A204.1 (cell line): ENCODE data around the gene STAT3.
"Not testable (repeated sequence)": the region's sequence is repeated elsewhere in the genome, so short reads cannot be mapped to it uniquely, and the experiment has no call there.

Experiments used
- FAIRE-seq: peaks from 2 replicates; lab custom pipeline; 2012; peaks lifted over from hg19 to GRCh38; lab: Jason Lieb, UNC

Gene STAT3

GRCh38 chr17:42380935-42381334 is 7.3 kb downstream of the STAT3 start:
- no peak for FAIRE-seq

DNA sequence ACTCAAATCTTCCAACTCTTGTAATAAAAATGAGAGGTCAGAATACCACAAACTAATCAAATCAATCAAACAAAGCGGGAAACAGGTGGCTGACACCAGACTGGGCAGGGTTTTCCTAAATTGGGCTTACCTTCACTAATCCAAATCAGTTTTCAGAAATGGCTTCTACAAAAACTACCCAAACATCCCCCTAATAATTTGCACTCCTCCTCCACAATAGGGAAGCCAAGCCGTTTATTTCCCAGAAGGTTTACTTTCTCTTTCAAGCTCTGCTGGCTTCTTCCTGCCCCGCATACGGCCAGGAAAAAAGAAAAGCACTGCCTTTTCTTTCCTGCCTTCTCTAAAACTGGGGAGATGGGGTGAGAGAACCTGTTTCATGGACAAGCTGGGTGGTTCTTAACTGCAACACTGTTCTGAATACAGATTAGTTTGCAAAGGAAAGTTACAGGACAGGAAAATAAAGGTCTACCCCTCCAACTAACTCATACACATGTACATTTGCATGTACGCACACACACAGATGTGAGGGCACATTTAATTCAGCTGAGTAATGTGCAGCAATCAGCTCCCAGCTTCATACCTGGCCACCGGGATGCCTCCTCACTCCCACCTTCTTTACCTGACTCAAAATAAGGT is 9.2 kb downstream of the STAT3 start:
- peak; percentile 43 for FAIRE-seq

- FAIRE-seq, result no peak
Measured at GRCh38 chr17:42378359-42378958, 9.8 kb downstream of the STAT3 start.

DNA sequence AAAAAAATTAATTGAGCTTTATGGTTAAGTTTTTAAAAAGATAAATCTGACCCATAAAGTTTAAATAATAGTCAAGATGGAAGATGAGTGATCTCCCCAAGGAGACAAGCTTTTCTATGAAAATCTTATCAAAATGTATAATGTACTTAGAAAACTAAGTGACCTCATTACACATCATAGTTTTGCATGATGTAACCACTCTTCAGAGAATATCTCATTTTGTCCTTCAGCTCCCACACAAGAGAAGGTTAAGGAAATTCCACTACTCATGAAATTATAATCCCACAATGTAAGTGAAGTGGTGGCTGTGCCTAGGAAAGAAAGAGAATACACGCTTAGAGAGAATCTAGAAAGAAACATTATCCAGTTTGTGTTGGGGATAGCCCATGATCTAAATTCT is 14.3 kb downstream of the STAT3 start:
- FAIRE-seq, result no peak

GRCh38 chr17:42372142-42372541 is 16.1 kb downstream of the STAT3 start:
- FAIRE-seq, result no peak

GRCh38 chr17:42368797-42369561 is 19.3 kb downstream of the STAT3 start:
- FAIRE-seq, result not testable (repeated sequence)

DNA sequence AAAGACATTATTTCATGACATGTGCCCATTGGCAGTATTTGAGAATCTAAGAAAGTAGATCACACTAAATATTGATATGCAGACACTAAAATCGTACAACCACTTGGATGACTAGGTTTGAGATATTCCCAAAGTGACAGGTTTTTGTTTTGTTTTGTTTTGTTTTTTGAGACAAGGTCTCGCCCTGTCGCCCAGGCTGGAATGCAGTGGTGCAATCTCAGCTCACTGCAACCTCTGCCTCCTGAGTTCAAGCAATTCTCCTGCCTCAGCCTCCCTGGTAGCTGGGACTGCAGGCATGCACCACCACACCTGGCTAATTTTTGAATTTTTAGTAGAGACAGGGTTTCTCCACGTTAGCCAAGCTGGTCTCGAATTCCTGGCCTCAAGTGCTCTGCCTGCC is 19.9 kb downstream of the STAT3 start:
- FAIRE-seq, result not testable (repeated sequence)

DNA sequence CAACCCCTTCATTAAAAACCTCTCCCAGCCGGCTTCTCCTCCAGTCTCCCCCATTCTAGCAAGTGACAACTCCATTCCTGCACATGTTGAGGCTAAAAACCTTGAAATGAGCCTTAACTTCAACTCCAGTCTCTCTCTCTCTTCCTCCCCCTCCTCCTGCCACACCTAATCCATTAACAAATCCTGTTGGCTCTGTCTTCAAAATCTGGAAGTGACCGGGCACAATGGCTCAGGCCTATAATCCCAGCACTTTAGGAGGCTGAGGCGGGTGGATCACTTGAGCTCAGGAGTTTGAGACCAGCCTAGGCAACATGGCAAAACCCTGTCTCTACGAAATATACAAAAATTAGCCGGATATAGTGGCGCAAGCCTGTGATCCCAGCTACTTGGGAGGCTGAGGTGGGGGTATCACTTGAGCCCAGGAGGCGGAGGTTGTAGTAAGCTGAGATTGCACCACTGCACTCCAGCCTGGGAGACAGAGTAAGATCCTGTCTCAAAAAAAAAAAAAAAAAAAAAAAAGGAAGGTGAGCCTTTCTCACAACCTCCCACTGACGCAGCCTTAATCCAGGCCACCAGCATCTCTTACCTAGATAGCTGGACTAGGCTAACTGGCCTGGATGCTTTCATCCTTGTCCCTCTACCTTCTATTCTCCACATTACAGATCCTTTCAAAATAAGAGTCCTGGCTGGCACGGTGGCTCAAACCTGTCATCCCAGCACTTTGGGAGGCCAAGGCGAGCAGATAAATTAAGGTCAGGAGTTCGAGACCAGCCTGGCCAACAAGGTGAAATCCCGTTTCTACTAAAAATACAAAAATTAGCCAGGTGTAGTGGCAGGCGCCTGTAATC is 21.8 kb downstream of the STAT3 start:
- not testable (repeated sequence) for FAIRE-seq

DNA sequence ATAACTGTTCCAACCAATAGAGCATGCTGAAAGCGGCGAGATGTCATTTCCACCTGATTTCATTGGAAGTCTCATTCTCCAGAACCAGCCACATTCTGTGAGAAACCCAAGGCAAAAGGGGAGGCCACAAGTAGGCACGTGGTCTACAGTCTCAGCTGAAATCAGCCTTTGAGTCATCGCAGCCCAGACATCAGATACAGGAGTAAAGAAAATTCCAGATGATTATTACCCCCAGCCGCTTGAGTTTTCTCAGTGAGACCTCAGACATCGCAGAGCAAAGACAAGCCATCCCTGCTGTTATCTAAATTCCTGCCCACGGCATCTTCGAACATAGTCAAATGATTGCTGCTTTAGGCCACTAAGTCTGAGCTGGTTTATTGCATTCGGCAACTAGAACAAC is 23.1 kb downstream of the STAT3 start:
- FAIRE-seq, result no peak

DNA sequence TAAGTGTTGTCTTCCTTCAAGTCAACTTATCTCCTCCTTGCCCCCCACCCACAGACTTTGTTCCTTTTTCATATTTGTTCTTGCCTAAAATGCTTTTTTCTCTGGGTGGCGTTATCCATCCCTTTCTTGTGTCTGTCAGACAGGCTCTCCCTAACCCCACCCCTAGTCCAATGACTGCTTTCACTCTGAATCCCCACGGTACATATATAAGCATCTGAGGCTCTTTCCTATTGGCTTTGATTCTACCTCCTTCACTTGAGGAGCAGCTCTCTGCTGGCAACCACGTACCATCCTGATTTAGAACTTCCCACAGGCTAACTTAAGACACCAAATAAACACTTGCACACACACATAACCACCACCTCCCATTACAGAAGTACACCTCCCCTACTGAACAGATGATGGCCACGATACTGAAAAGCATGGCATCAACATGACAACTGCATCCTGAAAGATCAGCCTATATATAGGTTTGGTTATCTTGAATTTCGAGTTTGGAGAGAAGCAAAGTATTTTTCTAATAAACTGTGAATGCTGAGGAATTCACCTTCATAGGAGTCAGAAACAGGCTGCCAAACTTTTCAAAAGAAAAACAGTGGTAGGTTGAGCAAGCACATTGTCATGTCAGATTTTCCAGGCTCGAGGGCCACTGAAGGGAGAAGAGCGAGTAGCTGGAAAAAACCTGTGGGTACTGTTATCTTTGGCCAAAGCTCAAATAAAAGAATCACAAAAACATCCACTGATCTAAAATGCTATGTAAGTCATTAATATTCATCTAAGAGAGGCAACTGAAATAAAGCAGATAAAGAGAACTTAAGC is 24.3 kb downstream of the STAT3 start:
- FAIRE-seq, result no peak

- no peak for FAIRE-seq
Measured at GRCh38 chr17:42363231-42363630, 25.0 kb downstream of the STAT3 start.

GRCh38 chr17:42362245-42362961 is 25.8 kb downstream of the STAT3 start:
- FAIRE-seq, result no peak

GRCh38 chr17:42361781-42362186 is 26.5 kb downstream of the STAT3 start:
- FAIRE-seq, result no peak

- not testable (repeated sequence) for FAIRE-seq
Measured at GRCh38 chr17:42360388-42360787, 27.9 kb downstream of the STAT3 start.

GRCh38 chr17:42359133-42359532 is 29.1 kb downstream of the STAT3 start:
- no peak for FAIRE-seq

DNA sequence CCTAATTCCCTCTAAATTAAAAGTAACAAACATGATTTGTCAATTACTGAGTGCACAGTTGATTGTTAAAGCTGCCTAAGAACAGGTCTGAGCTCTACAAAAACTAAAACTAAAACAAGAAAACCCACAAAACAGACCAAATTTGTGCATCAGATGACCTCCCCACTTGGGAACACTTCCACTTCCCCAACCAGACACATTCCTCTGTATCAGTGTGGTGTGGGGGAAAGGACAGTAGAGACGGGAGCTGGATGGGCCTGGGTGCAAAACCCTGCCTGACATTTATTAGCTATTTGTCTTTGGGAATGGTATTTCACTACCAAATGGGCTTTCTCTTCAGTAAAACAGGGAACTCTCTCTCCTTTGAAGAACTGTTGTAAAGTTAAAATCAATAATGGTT is 29.8 kb downstream of the STAT3 start:
- FAIRE-seq, result no peak

DNA sequence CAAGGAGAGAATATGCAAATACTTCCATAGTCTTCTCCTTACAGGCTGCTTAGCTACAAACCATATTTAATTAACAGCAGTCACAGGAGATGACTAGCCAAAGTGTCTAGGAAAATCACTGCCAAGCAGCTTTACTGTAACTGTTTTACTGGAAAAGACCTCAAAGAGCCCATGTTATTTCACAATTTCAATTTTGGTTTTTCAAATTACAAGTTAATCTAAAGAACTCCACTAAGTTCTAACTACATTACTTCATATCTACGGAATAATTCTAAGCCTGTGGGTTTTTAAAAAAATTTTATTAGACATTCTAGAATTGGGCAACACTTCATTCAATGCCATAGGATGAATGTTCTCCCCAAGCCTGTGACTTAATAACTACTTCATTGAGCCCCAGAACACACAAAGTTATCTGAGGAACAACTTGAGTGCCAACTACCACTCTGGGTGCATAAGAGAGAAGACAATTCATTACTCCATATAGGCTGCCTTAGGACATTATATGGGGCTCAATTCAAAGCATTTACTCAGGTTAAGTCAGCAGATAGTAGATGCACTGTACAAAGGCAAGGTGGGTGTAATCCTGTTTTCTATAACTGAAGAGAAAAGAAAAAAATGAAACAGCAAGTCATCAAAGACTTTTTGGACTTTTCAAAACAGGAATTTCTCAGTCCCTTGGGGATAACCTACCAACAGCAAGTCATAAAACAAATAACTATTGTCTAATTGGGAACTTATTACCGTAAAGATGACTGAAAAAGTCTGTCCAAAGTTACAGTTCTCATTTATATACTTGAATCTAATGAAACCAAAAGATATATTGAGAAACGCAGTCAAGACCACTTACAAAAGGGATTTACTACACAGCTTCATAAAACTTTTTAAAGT is 33.0 kb downstream of the STAT3 start:
- no peak for FAIRE-seq

- FAIRE-seq, result no peak
Measured at GRCh38 chr17:42348104-42348503, 40.1 kb downstream of the STAT3 start.

DNA sequence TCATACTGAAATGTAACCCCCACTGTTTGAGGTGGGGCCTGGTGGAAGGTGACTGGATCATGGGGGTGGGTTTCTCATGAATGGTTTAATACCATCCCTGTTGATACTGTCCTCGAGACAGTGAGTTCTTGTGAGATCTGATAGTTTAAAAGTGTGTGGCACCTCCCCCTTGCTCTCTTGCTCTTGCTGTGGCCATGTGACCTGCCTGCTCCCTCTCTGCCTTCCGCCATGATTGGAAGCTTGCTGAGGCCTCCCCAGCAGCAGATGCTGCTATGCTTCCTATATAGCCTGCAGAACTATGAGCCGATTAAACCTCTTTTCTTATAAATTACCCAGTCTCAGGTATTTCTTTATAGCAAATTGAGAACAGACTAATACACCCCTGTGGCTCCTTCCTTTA is 40.6 kb downstream of the STAT3 start:
- FAIRE-seq, result no peak

DNA sequence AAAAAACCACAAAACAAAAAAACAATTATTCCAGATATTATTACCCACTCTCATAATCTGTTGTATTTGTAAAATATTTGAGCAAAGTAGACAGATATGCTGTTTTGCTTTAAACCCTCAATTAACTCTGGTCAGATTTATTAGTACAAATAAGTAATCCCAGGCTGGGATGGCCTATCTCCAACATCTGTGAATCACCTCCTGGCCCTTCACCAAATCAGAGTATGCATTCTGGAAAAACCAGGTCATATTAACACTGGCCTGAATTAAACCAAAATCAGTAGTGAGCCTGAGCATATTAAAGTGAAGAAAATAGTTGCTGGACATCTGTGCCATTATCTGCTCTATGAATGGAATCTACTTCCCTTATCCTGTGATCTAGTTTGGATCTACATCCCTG is 41.0 kb downstream of the STAT3 start:
- FAIRE-seq, result no peak
